ENCODE data around the gene MBD3L1.

- TF ChIP-seq POLR2A (IDR thresholded peaks at IDR 0.05) = no peak
- TF ChIP-seq, protein P1, sequence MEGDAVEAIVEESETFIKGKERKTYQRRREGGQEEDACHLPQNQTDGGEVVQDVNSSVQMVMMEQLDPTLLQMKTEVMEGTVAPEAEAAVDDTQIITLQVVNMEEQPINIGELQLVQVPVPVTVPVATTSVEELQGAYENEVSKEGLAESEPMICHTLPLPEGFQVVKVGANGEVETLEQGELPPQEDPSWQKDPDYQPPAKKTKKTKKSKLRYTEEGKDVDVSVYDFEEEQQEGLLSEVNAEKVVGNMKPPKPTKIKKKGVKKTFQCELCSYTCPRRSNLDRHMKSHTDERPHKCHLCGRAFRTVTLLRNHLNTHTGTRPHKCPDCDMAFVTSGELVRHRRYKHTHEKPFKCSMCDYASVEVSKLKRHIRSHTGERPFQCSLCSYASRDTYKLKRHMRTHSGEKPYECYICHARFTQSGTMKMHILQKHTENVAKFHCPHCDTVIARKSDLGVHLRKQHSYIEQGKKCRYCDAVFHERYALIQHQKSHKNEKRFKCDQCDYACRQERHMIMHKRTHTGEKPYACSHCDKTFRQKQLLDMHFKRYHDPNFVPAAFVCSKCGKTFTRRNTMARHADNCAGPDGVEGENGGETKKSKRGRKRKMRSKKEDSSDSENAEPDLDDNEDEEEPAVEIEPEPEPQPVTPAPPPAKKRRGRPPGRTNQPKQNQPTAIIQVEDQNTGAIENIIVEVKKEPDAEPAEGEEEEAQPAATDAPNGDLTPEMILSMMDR (IDR thresholded peaks at IDR 0.05) = no peak
Measured at GRCh38 chr19:8831373-8831772, 804 bp upstream of the MBD3L1 start.
